Brain pericyte (primary cell): Measurements from ENCODE around the gene JSRP1.

Experiments
- DNase-seq: peaks from one replicate; pipeline ENCODE4 v3.0.0-alpha.2; 2012; ENCODE audit warnings: low read depth, low spot score

The JSRP1 gene

GRCh38 chr19:2232286-2233151, 23.7 kb downstream of the JSRP1 start:
- DNase-seq = no peak

DNA sequence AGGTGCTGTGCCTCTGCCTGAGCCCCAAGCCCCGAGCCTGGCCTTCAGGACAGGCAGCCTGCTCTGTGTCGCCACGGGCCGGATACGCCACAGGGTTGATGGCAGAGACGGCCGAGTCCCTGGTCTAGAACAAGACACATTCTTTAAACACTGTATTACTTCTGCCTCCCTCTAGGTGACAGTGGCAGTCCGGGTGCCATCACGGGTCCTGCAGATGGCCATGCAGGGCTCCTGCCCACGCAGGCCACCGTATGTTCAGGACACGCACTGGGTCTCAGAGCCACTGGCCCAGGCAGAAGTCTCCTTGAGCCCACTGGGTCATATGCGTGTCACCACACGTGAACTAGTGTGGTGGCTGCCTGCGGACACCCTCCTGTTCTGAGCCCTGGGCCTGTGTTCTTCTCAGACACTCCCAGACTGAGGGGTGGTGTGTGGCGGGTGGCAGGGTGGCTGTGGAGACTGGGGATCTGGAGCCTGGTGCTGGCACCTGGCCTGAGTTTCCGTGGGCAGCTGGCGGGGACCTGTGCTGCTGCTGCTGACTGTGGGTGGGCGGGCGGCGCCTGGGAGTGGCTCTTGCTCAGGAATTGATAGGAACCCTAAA, 24.5 kb downstream of the JSRP1 start:
- DNase-seq = no peak

GRCh38 chr19:2230807-2231533, 25.2 kb downstream of the JSRP1 start:
- DNase-seq = no peak

- DNase-seq = no peak
Measured at GRCh38 chr19:2230033-2230531, 26.1 kb downstream of the JSRP1 start.

DNA sequence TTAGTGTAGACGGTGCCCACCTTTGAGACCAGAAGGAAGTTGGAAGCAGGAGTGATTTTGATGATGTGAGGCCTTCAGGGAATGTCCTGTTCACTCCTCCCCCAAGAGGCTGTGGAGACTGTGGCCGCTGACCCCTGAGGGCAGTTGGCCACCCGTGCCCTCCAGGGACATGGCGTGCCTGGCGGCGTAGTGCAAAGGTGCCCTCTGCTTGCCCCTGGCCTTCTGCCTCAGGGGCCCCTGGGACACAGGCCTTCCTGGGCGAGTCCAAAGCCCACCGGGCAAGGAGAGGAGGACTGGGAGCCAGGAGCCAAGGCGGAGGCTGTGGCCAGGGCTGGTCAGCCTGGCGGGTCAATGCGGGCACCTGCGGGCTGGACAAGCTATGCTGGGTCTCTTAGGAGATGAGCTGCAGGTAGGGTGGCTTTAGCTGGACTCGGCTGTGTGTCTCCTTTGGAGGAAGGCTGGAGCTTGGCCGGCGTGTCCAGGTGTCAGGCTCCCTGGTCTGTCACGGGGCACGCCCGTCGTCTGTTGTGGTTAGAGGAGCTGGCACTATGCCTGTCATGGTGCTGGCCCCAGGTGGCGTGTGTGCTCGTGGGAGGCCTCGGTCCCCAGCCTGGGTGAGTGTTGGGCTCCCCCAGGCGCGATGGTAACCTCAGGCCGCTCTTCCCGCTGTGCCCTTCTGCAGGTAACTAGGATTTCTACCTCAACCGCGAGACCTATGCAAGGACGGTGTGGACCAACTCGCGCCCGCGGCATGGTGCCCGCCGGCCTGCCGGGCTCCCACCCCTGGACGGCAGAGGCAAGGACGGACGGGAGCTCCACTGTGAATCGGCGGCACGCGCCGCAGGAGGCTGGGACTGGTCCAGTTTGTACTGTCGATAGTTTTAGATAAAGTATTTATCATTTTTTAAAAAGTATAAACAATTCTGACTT, 26.8 kb downstream of the JSRP1 start:
- no peak for DNase-seq

GRCh38 chr19:2228157-2229030, 27.8 kb downstream of the JSRP1 start:
- DNase-seq = no peak

DNA sequence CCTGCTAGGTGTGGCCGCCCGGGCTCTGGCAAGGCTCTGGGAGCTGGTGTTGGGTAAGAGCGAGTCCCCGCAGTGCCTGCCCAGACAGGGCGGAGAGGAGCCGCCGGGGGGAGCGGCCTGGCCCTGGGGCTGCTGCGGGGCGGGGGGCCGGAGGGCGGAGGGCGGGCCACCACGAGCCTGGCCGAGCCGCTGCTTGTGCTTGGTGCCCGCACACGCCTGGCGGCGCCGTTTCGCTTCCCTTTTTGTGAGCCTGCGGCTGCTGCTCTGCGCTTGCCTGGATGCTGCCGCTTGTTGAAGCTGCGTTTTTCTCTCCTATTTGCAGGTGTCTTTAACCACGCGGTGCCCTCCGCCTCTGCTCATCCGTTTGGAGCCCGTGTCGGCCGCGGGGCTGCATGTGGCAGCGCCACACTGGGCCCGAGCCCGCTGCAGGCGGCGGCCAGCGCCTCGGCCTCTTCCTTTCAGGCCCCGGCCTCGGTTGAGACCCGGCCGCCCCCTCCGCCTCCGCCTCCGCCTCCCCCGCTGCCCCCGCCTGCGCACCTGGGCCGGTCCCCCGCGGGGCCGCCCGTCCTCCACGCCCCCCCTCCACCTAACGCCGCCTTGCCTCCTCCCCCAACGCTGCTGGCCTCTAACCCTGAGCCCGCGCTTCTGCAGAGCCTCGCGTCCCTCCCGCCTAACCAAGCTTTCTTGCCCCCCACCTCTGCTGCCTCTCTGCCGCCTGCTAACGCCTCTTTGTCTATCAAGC, 28.6 kb downstream of the JSRP1 start:
- no peak for DNase-seq

- no peak for DNase-seq
Measured at GRCh38 chr19:2226840-2227360, 29.3 kb downstream of the JSRP1 start.

DNA sequence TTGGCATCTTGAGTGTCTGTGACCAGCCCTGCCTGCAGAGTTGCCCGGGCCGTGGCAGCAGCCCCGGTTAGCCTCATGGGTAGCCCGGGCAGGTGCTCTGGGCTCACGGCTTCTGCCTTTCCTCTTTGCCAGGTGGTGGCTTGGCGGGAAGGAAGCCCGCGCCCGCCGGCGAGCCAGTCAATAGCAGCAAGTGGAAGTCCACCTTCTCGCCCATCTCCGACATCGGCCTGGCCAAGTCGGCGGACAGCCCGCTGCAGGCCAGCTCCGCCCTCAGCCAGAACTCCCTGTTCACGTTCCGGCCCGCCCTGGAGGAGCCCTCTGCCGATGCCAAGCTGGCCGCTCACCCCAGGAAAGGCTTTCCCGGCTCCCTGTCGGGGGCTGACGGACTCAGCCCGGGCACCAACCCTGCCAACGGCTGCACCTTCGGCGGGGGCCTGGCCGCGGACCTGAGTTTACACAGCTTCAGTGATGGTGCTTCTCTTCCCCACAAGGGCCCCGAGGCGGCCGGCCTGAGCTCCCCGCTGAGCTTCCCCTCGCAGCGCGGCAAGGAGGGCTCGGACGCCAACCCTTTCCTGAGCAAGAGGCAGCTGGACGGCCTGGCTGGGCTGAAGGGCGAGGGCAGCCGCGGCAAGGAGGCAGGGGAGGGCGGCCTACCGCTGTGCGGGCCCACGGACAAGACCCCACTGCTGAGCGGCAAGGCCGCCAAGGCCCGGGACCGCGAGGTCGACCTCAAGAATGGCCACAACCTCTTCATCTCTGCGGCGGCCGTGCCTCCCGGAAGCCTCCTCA, 30.0 kb downstream of the JSRP1 start:
- DNase-seq = no peak

- no peak for DNase-seq
Measured at GRCh38 chr19:2225415-2226050, 30.7 kb downstream of the JSRP1 start.

DNA sequence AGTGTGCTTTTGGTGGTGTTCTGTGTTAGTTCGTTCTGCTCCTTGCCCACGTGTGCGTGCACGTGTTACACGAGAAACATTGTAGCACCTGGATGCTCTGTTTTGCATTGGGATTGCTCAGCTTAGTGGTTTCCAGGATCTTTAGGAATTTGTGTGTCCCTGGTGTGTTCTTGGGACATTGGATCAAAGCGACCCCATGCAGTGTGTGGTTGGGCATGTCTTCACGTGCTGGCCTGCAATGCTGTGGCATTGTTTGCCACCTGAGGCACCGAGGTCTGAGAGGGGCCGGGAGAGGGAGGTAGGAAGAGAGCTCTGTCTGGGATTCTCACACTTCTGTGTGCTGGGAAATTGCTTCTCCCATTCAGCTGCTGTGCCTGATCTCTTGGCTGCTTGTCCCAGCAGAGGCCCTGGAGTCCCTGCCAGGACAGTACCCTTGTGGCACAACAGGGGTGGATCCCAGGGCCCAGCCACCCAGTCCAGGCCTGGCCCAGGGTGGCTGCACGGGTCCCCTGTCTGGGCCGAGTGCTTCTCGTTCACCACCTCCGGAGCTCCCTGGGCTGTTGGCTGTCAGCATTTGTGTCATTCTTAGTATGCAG, 31.4 kb downstream of the JSRP1 start:
- DNase-seq = no peak

GRCh38 chr19:2223959-2224358, 32.3 kb downstream of the JSRP1 start:
- no peak for DNase-seq

- DNase-seq = no peak
Measured at GRCh38 chr19:2223391-2223790, 32.8 kb downstream of the JSRP1 start.

DNA sequence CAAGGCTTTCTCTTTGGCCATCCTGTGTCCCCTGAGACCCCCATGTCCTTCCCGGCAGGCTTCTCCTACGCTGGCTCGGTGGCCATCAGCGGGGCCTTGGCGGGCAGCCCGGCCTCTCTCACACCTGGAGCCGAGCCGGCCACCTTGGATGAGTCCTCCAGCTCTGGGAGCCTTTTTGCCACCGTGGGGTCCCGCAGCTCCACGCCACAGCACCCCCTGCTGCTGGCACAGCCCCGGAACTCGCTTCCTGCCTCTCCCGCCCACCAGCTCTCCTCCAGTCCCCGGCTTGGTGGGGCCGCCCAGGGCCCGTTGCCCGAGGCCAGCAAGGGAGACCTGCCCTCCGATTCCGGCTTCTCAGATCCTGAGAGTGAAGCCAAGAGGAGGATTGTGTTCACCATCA, 34.3 kb downstream of the JSRP1 start:
- no peak for DNase-seq

DNA sequence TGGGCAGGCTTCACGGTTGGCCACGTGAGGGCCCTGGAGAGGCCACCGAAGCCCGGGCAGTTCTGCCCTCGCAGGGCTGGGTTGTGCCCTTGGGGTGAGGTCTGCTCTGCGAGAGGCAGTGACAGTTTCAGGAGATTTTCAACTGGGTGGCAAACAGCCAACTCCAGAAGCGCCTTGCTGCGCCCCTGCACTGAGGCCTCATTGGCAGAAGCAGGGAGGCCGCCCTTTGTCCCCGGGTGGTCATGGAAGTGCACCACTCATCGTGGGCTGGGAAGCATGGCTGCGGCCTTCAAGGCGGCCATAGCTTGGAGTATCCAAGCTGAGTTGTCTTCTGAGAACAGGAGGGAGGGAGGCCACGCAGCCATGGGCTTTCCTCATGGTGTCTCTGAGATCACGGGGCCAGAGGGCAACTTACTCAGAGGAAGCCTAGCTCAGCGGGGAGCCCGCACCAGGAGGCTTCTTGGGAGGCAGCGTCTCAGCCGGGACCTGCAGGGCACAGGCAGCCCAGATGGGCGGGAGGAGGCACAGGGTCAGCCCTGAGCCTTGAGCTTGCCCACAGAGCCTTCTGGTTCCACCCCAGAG, 34.9 kb downstream of the JSRP1 start:
- DNase-seq = peak; percentile 70

- DNase-seq = no peak
Measured at GRCh38 chr19:2219726-2220125, 36.5 kb downstream of the JSRP1 start.

- no peak for DNase-seq
Measured at GRCh38 chr19:2217591-2217990, 38.6 kb downstream of the JSRP1 start.
